Spleen (tissue), 7 donors: Measurements from ENCODE around the gene PSMD14.

ENCODE experiments used
- POLR2A ChIP-seq, 3 donors: fragments of 450-650 bp; IDR thresholded peaks; one replicate each; pipeline ENCODE4 v1.5.1; 2017; ENCODE audit warnings: antibody characterized with exemption in 3 of 3, mild to moderate bottlenecking in 1 of 3
- POLR2AphosphoS5 ChIP-seq, 3 donors: sonication (generic); formaldehyde crosslinking; IDR thresholded peaks; one replicate each; pipeline ENCODE4 v1.5.1; 2017; ENCODE audit warnings: antibody characterized with exemption in 3 of 3
- TF ChIP-seq, protein P1 (sequence below), 11 experiments: fragments of 200-600 bp in 7 of 11; fragments of 450-650 bp in 4 of 11; sonication (generic) in 4 of 11; IDR thresholded peaks in 8 of 11; conservative IDR thresholded peaks in 3 of 11; 1 replicate in 7 of 11; 2 replicates in 4 of 11; pipeline versions ENCODE4 v1.4.0 to v1.8.0; 2016 to 2021; ENCODE audit warnings: antibody characterized with exemption in 11 of 11, inconsistent platforms in 4 of 11, mild to moderate bottlenecking in 1 of 11
- donor health status: DM: no; HTN: no; CAD: no; lungs with moderate emphysema.
- donor health status: DM: no; HTN: no; CAD: no.
- donor health status: DM: no; HTN: no; CAD: no.

DNA sequence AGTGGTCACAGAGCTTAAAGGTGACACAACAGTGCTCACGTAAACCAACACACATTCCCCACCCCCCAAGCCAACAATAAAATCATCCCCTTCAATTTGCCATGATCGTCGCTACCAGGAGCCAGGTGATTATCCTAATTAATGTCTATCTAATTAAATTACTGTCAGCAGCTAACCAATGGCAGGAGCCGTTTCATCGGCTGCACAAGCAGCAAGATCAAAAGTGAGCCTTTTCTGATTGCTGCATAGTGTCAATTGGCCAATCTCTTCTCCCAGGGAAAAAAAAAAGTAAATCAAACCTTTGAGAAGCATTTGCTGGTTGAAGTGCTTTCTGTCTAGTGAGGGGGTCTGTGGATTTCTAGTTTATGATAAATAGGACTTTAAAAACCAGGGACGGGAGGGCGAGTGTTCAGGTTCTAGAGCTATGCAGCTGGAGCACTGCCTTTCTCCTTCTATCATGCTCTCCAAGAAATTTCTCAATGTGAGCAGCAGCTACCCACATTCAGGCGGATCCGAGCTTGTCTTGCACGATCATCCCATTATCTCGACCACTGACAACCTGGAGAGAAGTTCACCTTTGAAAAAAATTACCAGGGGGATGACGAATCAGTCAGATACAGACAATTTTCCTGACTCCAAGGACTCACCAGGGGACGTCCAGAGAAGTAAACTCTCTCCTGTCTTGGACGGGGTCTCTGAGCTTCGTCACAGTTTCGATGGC, 107.9 kb downstream of the PSMD14 start, which contains the start of gene TBR1:
- TF ChIP-seq, protein P1, sequence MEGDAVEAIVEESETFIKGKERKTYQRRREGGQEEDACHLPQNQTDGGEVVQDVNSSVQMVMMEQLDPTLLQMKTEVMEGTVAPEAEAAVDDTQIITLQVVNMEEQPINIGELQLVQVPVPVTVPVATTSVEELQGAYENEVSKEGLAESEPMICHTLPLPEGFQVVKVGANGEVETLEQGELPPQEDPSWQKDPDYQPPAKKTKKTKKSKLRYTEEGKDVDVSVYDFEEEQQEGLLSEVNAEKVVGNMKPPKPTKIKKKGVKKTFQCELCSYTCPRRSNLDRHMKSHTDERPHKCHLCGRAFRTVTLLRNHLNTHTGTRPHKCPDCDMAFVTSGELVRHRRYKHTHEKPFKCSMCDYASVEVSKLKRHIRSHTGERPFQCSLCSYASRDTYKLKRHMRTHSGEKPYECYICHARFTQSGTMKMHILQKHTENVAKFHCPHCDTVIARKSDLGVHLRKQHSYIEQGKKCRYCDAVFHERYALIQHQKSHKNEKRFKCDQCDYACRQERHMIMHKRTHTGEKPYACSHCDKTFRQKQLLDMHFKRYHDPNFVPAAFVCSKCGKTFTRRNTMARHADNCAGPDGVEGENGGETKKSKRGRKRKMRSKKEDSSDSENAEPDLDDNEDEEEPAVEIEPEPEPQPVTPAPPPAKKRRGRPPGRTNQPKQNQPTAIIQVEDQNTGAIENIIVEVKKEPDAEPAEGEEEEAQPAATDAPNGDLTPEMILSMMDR (IDR thresholded peaks at IDR 0.05 in 8 of 11, conservative IDR thresholded peaks at IDR 0.05 in 3 of 11): no peak
- TF ChIP-seq POLR2AphosphoS5 (IDR thresholded peaks at IDR 0.05) (no peak), POLR2A (IDR thresholded peaks at IDR 0.05) (no peak)
